D721Med (cell line): ENCODE data around the gene ZNHIT6.

ENCODE experiments used
- DNase-seq: peaks from one replicate; pipeline ENCODE4 v3.0.0; 2011; ENCODE audit warnings: low spot score; ENCODE audit not compliant: insufficient read length
- FAIRE-seq: peaks from 2 replicates; lab custom pipeline; 2011; peaks lifted over from hg19 to GRCh38; lab: Jason Lieb, UNC
- TF ChIP-seq, protein P1 (sequence below): IDR thresholded peaks from 2 replicates; pipeline ENCODE4 v1.5.1; 2012; ENCODE audit warnings: mild to moderate bottlenecking, control low read depth; ENCODE audit not compliant: insufficient read depth; ENCODE audit errors: missing control alignments

The ZNHIT6 gene, protein sequence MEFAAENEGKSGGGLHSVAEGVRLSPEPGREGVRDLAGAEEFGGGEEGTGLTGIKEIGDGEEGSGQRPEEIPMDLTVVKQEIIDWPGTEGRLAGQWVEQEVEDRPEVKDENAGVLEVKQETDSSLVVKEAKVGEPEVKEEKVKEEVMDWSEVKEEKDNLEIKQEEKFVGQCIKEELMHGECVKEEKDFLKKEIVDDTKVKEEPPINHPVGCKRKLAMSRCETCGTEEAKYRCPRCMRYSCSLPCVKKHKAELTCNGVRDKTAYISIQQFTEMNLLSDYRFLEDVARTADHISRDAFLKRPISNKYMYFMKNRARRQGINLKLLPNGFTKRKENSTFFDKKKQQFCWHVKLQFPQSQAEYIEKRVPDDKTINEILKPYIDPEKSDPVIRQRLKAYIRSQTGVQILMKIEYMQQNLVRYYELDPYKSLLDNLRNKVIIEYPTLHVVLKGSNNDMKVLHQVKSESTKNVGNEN

DNA sequence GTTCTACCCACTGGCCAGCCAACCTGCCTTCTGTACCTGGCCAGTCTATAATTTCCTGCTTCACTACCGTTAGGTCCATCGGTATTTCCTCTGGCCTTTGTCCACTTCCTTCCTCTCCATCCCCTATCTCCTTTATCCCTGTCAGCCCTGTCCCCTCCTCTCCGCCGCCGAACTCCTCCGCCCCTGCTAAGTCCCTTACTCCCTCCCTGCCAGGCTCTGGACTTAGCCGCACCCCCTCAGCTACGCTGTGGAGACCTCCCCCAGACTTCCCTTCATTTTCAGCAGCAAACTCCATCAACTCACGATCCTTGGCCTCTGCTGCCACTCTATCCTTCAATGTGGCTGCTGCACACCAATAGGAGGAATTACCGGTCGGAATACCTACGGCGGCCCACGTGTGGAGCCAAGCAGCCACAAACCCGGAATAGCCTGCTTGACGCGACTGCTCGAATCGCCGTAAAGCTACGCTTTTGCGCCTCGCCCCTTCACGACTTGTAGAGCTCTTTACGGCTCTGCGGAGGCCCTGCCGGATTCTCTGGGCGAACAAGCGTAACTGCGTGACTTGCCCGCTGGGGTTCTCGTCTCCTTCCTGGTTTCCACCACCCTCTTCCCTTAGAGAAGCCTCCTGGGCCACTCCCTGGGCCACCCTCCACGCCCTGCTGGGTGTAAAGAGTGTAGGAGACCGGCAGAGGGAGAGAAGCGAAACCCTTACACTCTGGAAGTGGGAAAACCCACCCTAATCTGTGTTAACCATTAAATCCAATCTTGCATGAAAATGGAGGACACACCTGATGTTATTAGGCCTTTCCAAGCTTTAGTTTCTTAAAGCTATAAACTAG, at the start of gene ZNHIT6:
Gene ZNHIT6, minus strand, starts transcription at position 444 of the 839 bp plus-strand sequence. Its CDS starts 149 bp downstream, at position 295.
- DNase-seq, result peak; percentile 19
- peak; percentile 16 for FAIRE-seq
- TF ChIP-seq, protein P1, sequence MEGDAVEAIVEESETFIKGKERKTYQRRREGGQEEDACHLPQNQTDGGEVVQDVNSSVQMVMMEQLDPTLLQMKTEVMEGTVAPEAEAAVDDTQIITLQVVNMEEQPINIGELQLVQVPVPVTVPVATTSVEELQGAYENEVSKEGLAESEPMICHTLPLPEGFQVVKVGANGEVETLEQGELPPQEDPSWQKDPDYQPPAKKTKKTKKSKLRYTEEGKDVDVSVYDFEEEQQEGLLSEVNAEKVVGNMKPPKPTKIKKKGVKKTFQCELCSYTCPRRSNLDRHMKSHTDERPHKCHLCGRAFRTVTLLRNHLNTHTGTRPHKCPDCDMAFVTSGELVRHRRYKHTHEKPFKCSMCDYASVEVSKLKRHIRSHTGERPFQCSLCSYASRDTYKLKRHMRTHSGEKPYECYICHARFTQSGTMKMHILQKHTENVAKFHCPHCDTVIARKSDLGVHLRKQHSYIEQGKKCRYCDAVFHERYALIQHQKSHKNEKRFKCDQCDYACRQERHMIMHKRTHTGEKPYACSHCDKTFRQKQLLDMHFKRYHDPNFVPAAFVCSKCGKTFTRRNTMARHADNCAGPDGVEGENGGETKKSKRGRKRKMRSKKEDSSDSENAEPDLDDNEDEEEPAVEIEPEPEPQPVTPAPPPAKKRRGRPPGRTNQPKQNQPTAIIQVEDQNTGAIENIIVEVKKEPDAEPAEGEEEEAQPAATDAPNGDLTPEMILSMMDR, result no peak

DNA sequence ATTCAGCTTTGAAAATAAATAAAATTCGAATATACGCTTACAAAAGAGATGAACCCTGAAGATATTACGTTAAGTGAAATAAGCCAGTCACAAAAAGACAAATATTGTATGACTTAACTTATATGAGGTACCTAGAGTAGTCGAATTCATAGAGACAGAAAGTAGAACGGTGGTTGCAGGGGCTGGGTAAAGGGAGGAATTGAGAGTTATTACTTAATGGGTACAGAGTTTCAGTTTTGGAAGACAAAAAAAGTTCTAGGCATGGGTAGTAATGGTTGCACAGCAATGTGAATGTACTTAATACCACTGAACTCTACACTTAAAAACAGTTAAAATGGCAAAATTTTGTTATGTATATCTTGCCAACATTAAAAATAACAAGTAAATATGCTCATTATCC, 48.6 kb upstream of the ZNHIT6 start:
- FAIRE-seq, result no peak

GRCh38 chr1:85748120-85748519, 39.9 kb upstream of the ZNHIT6 start:
- FAIRE-seq (no peak), DNase-seq (no peak)
- TF ChIP-seq, protein P1, result no peak

More for the DNA sequence above, 48.6 kb upstream of the ZNHIT6 start:
- no peak for DNase-seq
- TF ChIP-seq, protein P1, result no peak

GRCh38 chr1:85746777-85747176, 38.5 kb upstream of the ZNHIT6 start:
- DNase-seq (no peak), FAIRE-seq (no peak)
- TF ChIP-seq, protein P1, result no peak

DNA sequence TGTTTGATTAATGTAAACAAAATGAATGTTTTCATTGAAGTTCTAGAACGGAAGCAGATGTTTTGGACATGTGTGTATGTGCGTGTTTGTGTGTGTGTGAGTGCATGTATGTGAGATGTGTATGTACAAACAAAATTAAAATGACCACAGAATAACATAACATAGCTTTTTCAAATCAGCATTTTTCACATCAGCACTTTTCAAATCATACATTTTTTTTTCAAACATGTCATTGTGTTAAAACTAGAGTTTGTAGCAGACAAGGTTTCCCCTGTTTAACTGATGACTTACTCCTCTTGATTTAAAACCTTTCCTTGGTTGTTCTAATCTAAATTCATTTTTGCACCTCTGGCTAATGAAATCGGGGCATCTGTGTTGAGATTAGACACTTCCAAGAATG, 35.6 kb upstream of the ZNHIT6 start:
- no peak for FAIRE-seq
- DNase-seq, result no peak
- TF ChIP-seq, protein P1, result no peak

- DNase-seq (no peak), FAIRE-seq (no peak)
- TF ChIP-seq, protein P1, result no peak
These were observed 26.7 kb upstream of the ZNHIT6 start for GRCh38 chr1:85734931-85735330.
